ENCODE data around the gene WFS1. TPM values are rescaled to one million over a fixed set of nuclear protein-coding genes. Genes with fewer than 3 reads are reported as not detected.

The WFS1 gene
- total and polyA plus RNA-seq, 10 donors = 4.9 to 62.2 (median 34.8) TPM

- 70 to 81% (median 80%) methylated on average over 5 to 17 of the region's 17 CpGs for WGBS, 5 donors
- Histone ChIP-seq H3K4me3 (no peak overlapping the region), H3K9me3 (peaks cover 0 to 9% (median 0%) of the 10 kb centered on the region in 8 donors), H3K27me3 (replicated peaks in 1 of 7) (peaks cover 0 to 73% (median 4%) of the 10 kb centered on the region in 7 donors), H3K27ac (no peak overlapping the region), H3K36me3 (no peaks in the 10 kb centered on the region), H3K4me1 (peaks cover 0 to 11% (median 0%) of the 10 kb centered on the region in 6 donors)
- DNase-seq = no peak
- TF ChIP-seq POLR2A (IDR thresholded peaks at IDR 0.05) (no peak), POLR2AphosphoS5 (IDR thresholded peaks at IDR 0.05) (no peak)
- TF ChIP-seq, protein P1, sequence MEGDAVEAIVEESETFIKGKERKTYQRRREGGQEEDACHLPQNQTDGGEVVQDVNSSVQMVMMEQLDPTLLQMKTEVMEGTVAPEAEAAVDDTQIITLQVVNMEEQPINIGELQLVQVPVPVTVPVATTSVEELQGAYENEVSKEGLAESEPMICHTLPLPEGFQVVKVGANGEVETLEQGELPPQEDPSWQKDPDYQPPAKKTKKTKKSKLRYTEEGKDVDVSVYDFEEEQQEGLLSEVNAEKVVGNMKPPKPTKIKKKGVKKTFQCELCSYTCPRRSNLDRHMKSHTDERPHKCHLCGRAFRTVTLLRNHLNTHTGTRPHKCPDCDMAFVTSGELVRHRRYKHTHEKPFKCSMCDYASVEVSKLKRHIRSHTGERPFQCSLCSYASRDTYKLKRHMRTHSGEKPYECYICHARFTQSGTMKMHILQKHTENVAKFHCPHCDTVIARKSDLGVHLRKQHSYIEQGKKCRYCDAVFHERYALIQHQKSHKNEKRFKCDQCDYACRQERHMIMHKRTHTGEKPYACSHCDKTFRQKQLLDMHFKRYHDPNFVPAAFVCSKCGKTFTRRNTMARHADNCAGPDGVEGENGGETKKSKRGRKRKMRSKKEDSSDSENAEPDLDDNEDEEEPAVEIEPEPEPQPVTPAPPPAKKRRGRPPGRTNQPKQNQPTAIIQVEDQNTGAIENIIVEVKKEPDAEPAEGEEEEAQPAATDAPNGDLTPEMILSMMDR (IDR thresholded peaks at IDR 0.05 in 8 of 11, conservative IDR thresholded peaks at IDR 0.05 in 3 of 11) = no peak
- intact Hi-C loops (cut with DNase I; ENCODE audit: low total_unique reads) = no loop called here
These were observed 77.9 kb downstream of the WFS1 start for GRCh38 chr4:6347511-6348045.

- no peak overlapping the region for H3K27ac ChIP-seq
- H3K36me3 ChIP-seq = no peaks in the 10 kb centered on the region
- H3K4me1 ChIP-seq = peaks cover 0 to 11% (median 0%) of the 10 kb centered on the region in 6 donors
- H3K4me3 ChIP-seq = no peak overlapping the region
- WGBS, 5 donors = 73 to 98% (median 86%) methylated on average over 4 of the region's 4 CpGs
- intact Hi-C loops (cut with DNase I; ENCODE audit: low total_unique reads) = no loop called here
- H3K9me3 ChIP-seq = peaks cover 0 to 9% (median 0%) of the 10 kb centered on the region in 8 donors
- no peak for DNase-seq
- TF ChIP-seq POLR2A (IDR thresholded peaks at IDR 0.05) = no peak
- TF ChIP-seq POLR2AphosphoS5 (IDR thresholded peaks at IDR 0.05) = no peak
- TF ChIP-seq, protein P1 (IDR thresholded peaks at IDR 0.05 in 8 of 11, conservative IDR thresholded peaks at IDR 0.05 in 3 of 11) = no peak
- peaks cover 0 to 75% (median 4%) of the 10 kb centered on the region in 7 donors for H3K27me3 ChIP-seq (replicated peaks in 1 of 7)
These were observed 78.8 kb downstream of the WFS1 start for GRCh38 chr4:6348408-6348807.

GRCh38 chr4:6349896-6350603, 80.4 kb downstream of the WFS1 start:
- H3K27me3 ChIP-seq (replicated peaks in 1 of 7) = peaks cover 0 to 80% (median 4%) of the 10 kb centered on the region in 7 donors
- DNase-seq = no peak
- WGBS, 5 donors = 74 to 83% (median 76%) methylated on average over 19 of the region's 19 CpGs
- H3K4me3 ChIP-seq = no peak overlapping the region
- H3K27ac ChIP-seq = no peak overlapping the region
- intact Hi-C loops (cut with DNase I; ENCODE audit: low total_unique reads) = no loop called here
- no peaks in the 10 kb centered on the region for H3K36me3 ChIP-seq
- peaks cover 0 to 8% (median 0%) of the 10 kb centered on the region in 8 donors for H3K9me3 ChIP-seq
- TF ChIP-seq POLR2AphosphoS5 (IDR thresholded peaks at IDR 0.05) (no peak), POLR2A (IDR thresholded peaks at IDR 0.05) (no peak)
- TF ChIP-seq, protein P1 (IDR thresholded peaks at IDR 0.05 in 8 of 11, conservative IDR thresholded peaks at IDR 0.05 in 3 of 11) = no peak
- peaks cover 0 to 9% (median 0%) of the 10 kb centered on the region in 6 donors for H3K4me1 ChIP-seq

DNA sequence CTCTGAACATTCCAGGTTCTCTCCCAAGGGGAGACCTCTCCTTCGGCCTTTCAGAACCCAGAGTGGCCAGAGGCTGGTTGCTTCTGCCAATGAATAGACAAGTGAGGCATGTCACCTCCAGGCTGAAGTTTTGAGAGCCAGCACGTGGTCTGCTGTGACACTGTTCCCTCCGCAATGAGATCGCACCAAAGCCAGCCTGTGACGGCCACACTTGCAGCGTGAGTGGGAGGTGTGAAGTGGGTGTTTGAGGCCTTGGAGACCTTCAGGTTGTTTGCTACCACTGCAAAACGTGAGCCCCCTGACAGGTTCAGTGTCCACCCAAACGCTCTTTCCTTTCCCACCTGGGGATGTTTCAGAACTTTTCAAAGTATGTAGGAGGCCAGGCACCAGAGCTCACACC, 81.0 kb downstream of the WFS1 start:
- Histone ChIP-seq H3K9me3 (peaks cover 0 to 2% (median 0%) of the 10 kb centered on the region in 8 donors), H3K27me3 (replicated peaks in 1 of 7) (peaks cover 0 to 80% (median 4%) of the 10 kb centered on the region in 7 donors)
- 64 to 76% (median 71%) methylated on average over 8 of the region's 8 CpGs for WGBS, 5 donors

More for the DNA sequence above, 81.0 kb downstream of the WFS1 start:
- no peak for DNase-seq
- no peak overlapping the region for H3K27ac ChIP-seq
- H3K4me1 ChIP-seq = peaks cover 0 to 7% (median 0%) of the 10 kb centered on the region in 6 donors
- TF ChIP-seq, protein P1 (IDR thresholded peaks at IDR 0.05 in 8 of 11, conservative IDR thresholded peaks at IDR 0.05 in 3 of 11) = no peak
- TF ChIP-seq POLR2AphosphoS5 (IDR thresholded peaks at IDR 0.05) (no peak), POLR2A (IDR thresholded peaks at IDR 0.05) (no peak)
- H3K4me3 ChIP-seq = no peak overlapping the region
- no peaks in the 10 kb centered on the region for H3K36me3 ChIP-seq
- intact Hi-C loops (cut with DNase I; ENCODE audit: low total_unique reads) = no loop called here
